Measurements from ENCODE around the gene GPR78. TPM values are rescaled to one million over a fixed set of nuclear protein-coding genes. Genes with fewer than 3 reads are reported as not detected.

Gene GPR78
- total RNA-seq, 1 experiment from 2014 or later: 3.4 TPM

DNA sequence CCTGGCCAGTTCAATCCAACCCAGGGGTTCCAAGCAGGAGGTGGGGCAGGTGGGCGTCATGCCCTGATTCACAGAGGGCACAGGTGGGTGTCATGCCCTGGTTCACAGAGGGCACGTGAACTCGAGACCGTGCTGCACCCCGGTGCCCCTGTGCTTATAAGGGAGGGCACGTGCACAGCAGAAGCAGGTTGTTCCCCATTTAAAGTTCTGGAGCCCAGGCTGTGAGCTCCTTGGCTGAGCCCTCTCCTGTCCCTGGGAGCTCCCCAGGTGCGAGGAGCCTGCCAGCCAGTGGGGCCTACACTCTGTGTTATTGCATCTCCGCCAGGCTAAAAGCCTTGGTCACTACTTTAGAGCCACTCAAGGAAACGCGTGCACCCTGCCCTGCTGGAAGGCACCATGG is 9.1 kb downstream of the GPR78 start:
- Histone ChIP-seq H2BK120ac (ENCODE audit: low read depth, low read length, poor library complexity, severe bottlenecking) (no peak overlapping the region), H3K79me2 (ENCODE audit: insufficient read depth, low read length) (no peaks in the 10 kb centered on the region), H3K9me3 (ENCODE audit: control insufficient read depth, low read depth, low read length) (no peaks in the 10 kb centered on the region), H2BK20ac (ENCODE audit: low read depth, low read length, poor library complexity, severe bottlenecking) (no peak overlapping the region), H3K27ac (ENCODE audit: insufficient read length, low read depth, low read length) (no peak overlapping the region), H4K91ac (ENCODE audit: insufficient read length, low read depth, low read length) (no peak overlapping the region), H2BK12ac (ENCODE audit: insufficient read length, low read depth, low read length) (no peak overlapping the region), H3K4me2 (ENCODE audit: insufficient read depth, insufficient read length, low read length) (no peak overlapping the region), H3T11ph (ENCODE audit: low read length) (no peak overlapping the region), H3K56ac (ENCODE audit: insufficient read length, low read depth, low read length) (no peak overlapping the region), H3K79me1 (ENCODE audit: insufficient read depth, low read depth, low read length, poor library complexity, severe bottlenecking) (no peaks in the 10 kb centered on the region), H3K14ac (ENCODE audit: insufficient read depth, low read length) (no peak overlapping the region), H4K8ac (replicated peaks; ENCODE audit: insufficient read length, low read depth, low read length) (no peak overlapping the region), H2AFZ (ENCODE audit: low read length) (no peak overlapping the region), H3K23me2 (ENCODE audit: insufficient read length, low read depth, low read length, poor library complexity, severe bottlenecking) (peaks cover 8% of the 10 kb centered on the region), H3K4me1 (ENCODE audit: insufficient read depth, low read length) (no peaks in the 10 kb centered on the region; the same call in 1 of the 2 replicates), H3K27me3 (ENCODE audit: insufficient read depth, low read length) (no peaks in the 10 kb centered on the region), H3K4ac (ENCODE audit: low read depth, low read length) (no peak overlapping the region), H2BK15ac (ENCODE audit: low read depth, low read length) (no peak overlapping the region), H2BK5ac (ENCODE audit: insufficient read length, low read length) (no peak overlapping the region), H3K23ac (ENCODE audit: insufficient read length, low read depth, low read length) (no peak overlapping the region), H3K9ac (ENCODE audit: extremely low read depth, insufficient read length, low read length) (no peak overlapping the region), H4K5ac (ENCODE audit: insufficient read length, low read depth, low read length) (no peak overlapping the region), H2AK5ac (ENCODE audit: insufficient read length, low read length) (no peak overlapping the region), H3K18ac (ENCODE audit: insufficient read length, low read depth, low read length) (no peak overlapping the region), H4K20me1 (ENCODE audit: control insufficient read depth, insufficient read depth, insufficient read length) (no peaks in the 10 kb centered on the region)
- WGBS (ENCODE audit: extremely low coverage, insufficient read length, low lambda C conversion rate): no CpG with 5 or more reads among the region's 10 CpGs
- H3K27me3 Mint-ChIP-seq (ENCODE audit: low read depth): peaks cover 9% of the 10 kb centered on the region
- DNase-seq: no peak
- peaks cover 54 to 57% of the 10 kb centered on the region in 2 experiments for H3K4me1 Mint-ChIP-seq
- H3K27ac Mint-ChIP-seq: no peak overlapping the region
- no peaks in the 10 kb centered on the region for H3K9me3 Mint-ChIP-seq
- H3K36me3 Mint-ChIP-seq (ENCODE audit: insufficient read depth in 1 of 3, low read depth in 3 of 3): no peaks in the 10 kb centered on the region; a peak in 2 of 7 replicates
- no peak overlapping the region for H3K4me3 Mint-ChIP-seq
- TF ChIP-seq, protein P1, sequence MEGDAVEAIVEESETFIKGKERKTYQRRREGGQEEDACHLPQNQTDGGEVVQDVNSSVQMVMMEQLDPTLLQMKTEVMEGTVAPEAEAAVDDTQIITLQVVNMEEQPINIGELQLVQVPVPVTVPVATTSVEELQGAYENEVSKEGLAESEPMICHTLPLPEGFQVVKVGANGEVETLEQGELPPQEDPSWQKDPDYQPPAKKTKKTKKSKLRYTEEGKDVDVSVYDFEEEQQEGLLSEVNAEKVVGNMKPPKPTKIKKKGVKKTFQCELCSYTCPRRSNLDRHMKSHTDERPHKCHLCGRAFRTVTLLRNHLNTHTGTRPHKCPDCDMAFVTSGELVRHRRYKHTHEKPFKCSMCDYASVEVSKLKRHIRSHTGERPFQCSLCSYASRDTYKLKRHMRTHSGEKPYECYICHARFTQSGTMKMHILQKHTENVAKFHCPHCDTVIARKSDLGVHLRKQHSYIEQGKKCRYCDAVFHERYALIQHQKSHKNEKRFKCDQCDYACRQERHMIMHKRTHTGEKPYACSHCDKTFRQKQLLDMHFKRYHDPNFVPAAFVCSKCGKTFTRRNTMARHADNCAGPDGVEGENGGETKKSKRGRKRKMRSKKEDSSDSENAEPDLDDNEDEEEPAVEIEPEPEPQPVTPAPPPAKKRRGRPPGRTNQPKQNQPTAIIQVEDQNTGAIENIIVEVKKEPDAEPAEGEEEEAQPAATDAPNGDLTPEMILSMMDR (conservative IDR thresholded peaks at IDR 0.05): no peak
